ENCODE data around the gene HEY2. TPM values are rescaled to one million over a fixed set of nuclear protein-coding genes. Genes with fewer than 3 reads are reported as not detected.

HEY2 gene
- total and polyA plus RNA-seq, 10 of the 15 experiments (the other 5 are each of a cell fraction or from before 2014, with no cell fraction given): 0.01 to 0.32 (median 0.08) TPM; not detected in 4

DNA sequence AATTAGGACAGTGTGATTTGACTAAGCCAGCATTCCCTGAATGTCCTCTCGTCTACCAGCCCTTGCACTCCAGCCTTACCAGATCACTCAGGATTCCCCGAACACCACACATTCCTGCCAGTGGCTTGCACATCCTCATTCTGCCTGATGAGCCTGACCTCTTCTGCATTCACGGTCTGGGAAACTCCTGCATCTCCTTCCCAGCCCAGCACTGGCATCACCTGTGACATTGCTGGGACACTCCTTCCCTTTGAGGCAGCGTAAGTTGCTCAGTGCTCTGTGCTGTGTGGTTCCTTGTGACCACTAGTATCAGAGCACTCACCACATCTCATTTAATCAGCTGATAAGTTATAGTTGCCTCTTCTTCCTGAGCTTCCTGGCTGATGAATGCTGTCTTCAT, 58.6 kb downstream of the HEY2 start:
- no peaks in the 10 kb centered on the region for H3K9me3 ChIP-seq (replicated peaks; ENCODE audit: control insufficient read depth, insufficient read depth, low read length)
- H4K20me1 ChIP-seq (ENCODE audit: control insufficient read depth, insufficient read depth): no peaks in the 10 kb centered on the region
- FAIRE-seq: no peak
- ChIA-PET CTCF (interaction anchor here (0.8 to 10.3 kb wide), 8 partner anchors 9 to 188 kb away, joined by 3 to 197 read pairs (median 3); partner anchors contain the start of gene NCOA7), RAD21 (ENCODE audit: unreplicated experiment) (interaction anchor here (0.9 to 10.0 kb wide), 6 partner anchors 10 to 179 kb away, joined by 3 to 185 read pairs (median 6); partner anchors contain the start of genes NCOA7 and TRMT11), SMC1A (ENCODE audit: uncharacterized antibody, unreplicated experiment) (interaction anchor here (1.2 to 15.7 kb wide), 9 partner anchors 7 to 145 kb away, joined by 3 to 325 read pairs (median 7); partner anchors contain the start of gene NCOA7), POLR2A (interaction anchor here (0.8 to 9.6 kb wide), 5 partner anchors 9 to 18 kb away, joined by 3 to 79 read pairs (median 15); partner anchors contain the start of gene NCOA7)
- DNase-seq (ENCODE audit: low read depth, low spot score): no peak
- 85% methylated on average over 4 of the region's 4 CpGs for WGBS (ENCODE audit: insufficient coverage, insufficient replicate concordance, low lambda C conversion rate, missing lambda C conversion rate)
- BruUV-seq (replicated peaks): no TSS peak
- peak overlapping the region; percentile 43 for H3K27ac ChIP-seq (ENCODE audit: control insufficient read depth, insufficient read depth)
- H2AFZ ChIP-seq (ENCODE audit: control insufficient read depth, low read depth, low read length): no peak overlapping the region
- H3K79me2 ChIP-seq (ENCODE audit: control insufficient read depth, insufficient read depth, low read length): peaks cover 63% of the 10 kb centered on the region
- peak overlapping the region; percentile 32 for H3K4me2 ChIP-seq (ENCODE audit: control insufficient read depth, insufficient read depth)
- peaks cover 83% of the 10 kb centered on the region for H3K4me1 ChIP-seq (ENCODE audit: control insufficient read depth, insufficient read depth, low read length)
- no peaks in the 10 kb centered on the region for H3K36me3 ChIP-seq (ENCODE audit: control insufficient read depth in 2 of 2, insufficient read depth in 2 of 2, low read length in 1 of 2)
- intact Hi-C loops (cut with micrococcal nuclease; ENCODE audit: unreplicated experiment) (no loop called here), in situ Hi-C loops (cut with MboI) (no loop called here)
- peak; percentile 42 for ATAC-seq
- H3K9ac ChIP-seq (ENCODE audit: control insufficient read depth, insufficient read depth, low read length): no peak overlapping the region
- H3K27me3 ChIP-seq (replicated peaks in 1 of 2; ENCODE audit: control insufficient read depth in 2 of 2, insufficient read depth in 2 of 2, low read length in 1 of 2): no peaks in the 10 kb centered on the region
- 0 out of 2 replicates have a peak overlapping the region, but pooled peaks have one; percentile 3 for H3K4me3 ChIP-seq
- TF ChIP-seq FOXK2 (IDR thresholded peaks at IDR 0.05) (no peak), MXI1 (IDR thresholded peaks at IDR 0.05; ENCODE audit: low read depth, low read length) (no peak), CBX5 (IDR thresholded peaks at IDR 0.05; ENCODE audit: low read depth) (no peak), RUNX3 (IDR thresholded peaks at IDR 0.05; ENCODE audit: low read length) (peak; percentile 81), IRF4 (IDR thresholded peaks at IDR 0.05; ENCODE audit: low read depth, low read length) (no peak), IKZF2 (IDR thresholded peaks at IDR 0.05) (peak; percentile 30 to 38; a peak in 1 of 4 replicates), MYB (IDR thresholded peaks at IDR 0.05; ENCODE audit: borderline replicate concordance, low read depth, low read length) (no peak), NBN (IDR thresholded peaks at IDR 0.05) (0 out of 2 replicates have a peak, but pooled peaks have one; percentile 16), HDGF (IDR thresholded peaks at IDR 0.05) (no peak), PAX5 (IDR thresholded peaks at IDR 0.05; ENCODE audit: borderline replicate concordance, low read depth, low read length) (no peak), POU2F2 (IDR thresholded peaks at IDR 0.05; ENCODE audit: borderline replicate concordance, low read depth, low read length) (no peak), NKRF (conservative IDR thresholded peaks at IDR 0.05) (no peak), RAD21 (IDR thresholded peaks at IDR 0.05; ENCODE audit: insufficient read depth, low read depth, low read length) (no peak), IKZF1 (conservative IDR thresholded peaks at IDR 0.05) (peak; percentile 29; the same call in 1 of the 2 replicates), ZNF217 (IDR thresholded peaks at IDR 0.05) (no peak), POLR2AphosphoS2 (IDR thresholded peaks at IDR 0.05; ENCODE audit: low read depth, low read length) (no peak), STAT3 (IDR thresholded peaks at IDR 0.05; ENCODE audit: low read depth, low read length) (no peak), MTA3 (IDR thresholded peaks at IDR 0.05; ENCODE audit: borderline replicate concordance, low read length) (no peak), ATF7 (IDR thresholded peaks at IDR 0.05; ENCODE audit: low read depth) (no peak), ZNF274 (IDR thresholded peaks at IDR 0.05; ENCODE audit: insufficient read depth, insufficient read length) (no peak), POLR2A (IDR thresholded peaks at IDR 0.05; ENCODE audit: low read depth, low read length) (0 out of 2 replicates have a peak, but pooled peaks have one; percentile 19)
- TF ChIP-seq, protein P1, sequence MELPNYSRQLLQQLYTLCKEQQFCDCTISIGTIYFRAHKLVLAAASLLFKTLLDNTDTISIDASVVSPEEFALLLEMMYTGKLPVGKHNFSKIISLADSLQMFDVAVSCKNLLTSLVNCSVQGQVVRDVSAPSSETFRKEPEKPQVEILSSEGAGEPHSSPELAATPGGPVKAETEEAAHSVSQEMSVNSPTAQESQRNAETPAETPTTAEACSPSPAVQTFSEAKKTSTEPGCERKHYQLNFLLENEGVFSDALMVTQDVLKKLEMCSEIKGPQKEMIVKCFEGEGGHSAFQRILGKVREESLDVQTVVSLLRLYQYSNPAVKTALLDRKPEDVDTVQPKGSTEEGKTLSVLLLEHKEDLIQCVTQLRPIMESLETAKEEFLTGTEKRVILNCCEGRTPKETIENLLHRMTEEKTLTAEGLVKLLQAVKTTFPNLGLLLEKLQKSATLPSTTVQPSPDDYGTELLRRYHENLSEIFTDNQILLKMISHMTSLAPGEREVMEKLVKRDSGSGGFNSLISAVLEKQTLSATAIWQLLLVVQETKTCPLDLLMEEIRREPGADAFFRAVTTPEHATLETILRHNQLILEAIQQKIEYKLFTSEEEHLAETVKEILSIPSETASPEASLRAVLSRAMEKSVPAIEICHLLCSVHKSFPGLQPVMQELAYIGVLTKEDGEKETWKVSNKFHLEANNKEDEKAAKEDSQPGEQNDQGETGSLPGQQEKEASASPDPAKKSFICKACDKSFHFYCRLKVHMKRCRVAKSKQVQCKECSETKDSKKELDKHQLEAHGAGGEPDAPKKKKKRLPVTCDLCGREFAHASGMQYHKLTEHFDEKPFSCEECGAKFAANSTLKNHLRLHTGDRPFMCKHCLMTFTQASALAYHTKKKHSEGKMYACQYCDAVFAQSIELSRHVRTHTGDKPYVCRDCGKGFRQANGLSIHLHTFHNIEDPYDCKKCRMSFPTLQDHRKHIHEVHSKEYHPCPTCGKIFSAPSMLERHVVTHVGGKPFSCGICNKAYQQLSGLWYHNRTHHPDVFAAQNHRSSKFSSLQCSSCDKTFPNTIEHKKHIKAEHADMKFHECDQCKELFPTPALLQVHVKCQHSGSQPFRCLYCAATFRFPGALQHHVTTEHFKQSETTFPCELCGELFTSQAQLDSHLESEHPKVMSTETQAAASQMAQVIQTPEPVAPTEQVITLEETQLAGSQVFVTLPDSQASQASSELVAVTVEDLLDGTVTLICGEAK (IDR thresholded peaks at IDR 0.05; ENCODE audit: borderline replicate concordance): no peak
